Ovary (tissue), 3 donors: Measurements from ENCODE around the gene FTO.

Experiments used
- CTCF ChIP-seq, 3 donors: fragments of 450-650 bp in 2 of 3; fragments of 200-600 bp in 1 of 3; IDR thresholded peaks; one replicate each; pipeline versions ENCODE4 v1.5.1 to v1.8.0; 2016 to 2022; ENCODE audit warnings: antibody characterized with exemption in 3 of 3, mild to moderate bottlenecking in 1 of 3
- EP300 ChIP-seq: sonication (generic); formaldehyde crosslinking; IDR thresholded peaks from one replicate; pipeline ENCODE4 v1.6.1; 2017; ENCODE audit warnings: antibody characterized with exemption
- POLR2A ChIP-seq: fragments of 450-650 bp; IDR thresholded peaks from one replicate; pipeline ENCODE4 v1.6.1; 2017; ENCODE audit warnings: antibody characterized with exemption, mild to moderate bottlenecking, moderate library complexity
- donor health status: DM: no; HTN: no; CAD: no.

GRCh38 chr16:54191163-54191562 is 487.2 kb downstream of the FTO start:
- TF ChIP-seq CTCF (IDR thresholded peaks at IDR 0.05) (no peak), POLR2A (no peak), EP300 (no peak)
